NT2/D1 (cell line): ENCODE measurements around the gene AMIGO1.

Source experiments
- DNase-seq: peaks from one replicate; pipeline ENCODE4 v3.0.0-alpha.2; 2011; ENCODE audit warnings: low read depth, low spot score
- H3K27me3 ChIP-seq: 2 replicates; pipeline ENCODE4 v1.6.0; 2011; ENCODE audit warnings: mild to moderate bottlenecking; ENCODE audit not compliant: insufficient read length, insufficient read depth
- H3K36me3 ChIP-seq: 2 replicates; pipeline ENCODE4 v1.6.1; 2011; ENCODE audit warnings: mild to moderate bottlenecking, low read length, mixed read lengths; ENCODE audit not compliant: insufficient read depth, insufficient read length
- H3K4me1 ChIP-seq: 2 replicates; pipeline ENCODE4 v1.5.1; 2011; ENCODE audit not compliant: insufficient read depth, insufficient read length
- H3K4me3 ChIP-seq: 2 replicates; pipeline ENCODE4 v1.5.1; 2011; ENCODE audit warnings: low read depth; ENCODE audit not compliant: insufficient read length
- H3K9ac ChIP-seq: 2 replicates; pipeline ENCODE4 v1.6.0; 2011; ENCODE audit warnings: low read depth; ENCODE audit not compliant: insufficient read length
- H3K9me3 ChIP-seq: 2 replicates; pipeline ENCODE4 v1.5.1; 2011; ENCODE audit warnings: mild to moderate bottlenecking, low read length; ENCODE audit not compliant: insufficient read depth
- SUZ12 ChIP-seq: IDR thresholded peaks from 2 replicates; pipeline ENCODE4 v1.6.1; 2011; ENCODE audit not compliant: insufficient read length, insufficient read depth; ENCODE audit errors: extremely low read depth
- YY1 ChIP-seq: IDR thresholded peaks from 2 replicates; pipeline ENCODE4 v1.6.1; 2011; ENCODE audit not compliant: insufficient read length, insufficient read depth
- ZNF274 ChIP-seq: IDR thresholded peaks from 2 replicates; pipeline ENCODE4 v1.6.1; 2011; ENCODE audit warnings: mild to moderate bottlenecking, low read depth, low read length

AMIGO1 gene

GRCh38 chr1:109509176-109510134, at the start of gene AMIGO1:
Gene AMIGO1 (minus strand): TSS chr1:109509727. CDS start chr1:109508912, 815 bp downstream.
- H3K9me3 ChIP-seq: no peaks in the 10 kb centered on the region
- TF ChIP-seq ZNF274 (no peak), YY1 (no peak), SUZ12 (no peak)
- H3K27me3 ChIP-seq: peaks cover 52% of the 10 kb centered on the region
- peaks cover 3% of the 10 kb centered on the region for H3K4me1 ChIP-seq
- peak within 1 kb of the TSS; percentile 71 for H3K9ac ChIP-seq
- peak within 1 kb of the TSS; percentile 70 for H3K4me3 ChIP-seq
- no peaks in the 10 kb centered on the region for H3K36me3 ChIP-seq
- no peak for DNase-seq

- Histone ChIP-seq H3K36me3 (peaks cover 7% of the 10 kb centered on the region), H3K4me1 (no peaks in the 10 kb centered on the region), H3K27me3 (no peaks in the 10 kb centered on the region), H3K9me3 (no peaks in the 10 kb centered on the region), H3K9ac (no peak overlapping the region), H3K4me3 (no peak overlapping the region)
- TF ChIP-seq YY1: no peak
- TF ChIP-seq ZNF274: no peak
- no peak for TF ChIP-seq SUZ12
- DNase-seq: no peak
These were observed 48.0 kb upstream of the AMIGO1 start for GRCh38 chr1:109557520-109557919.

GRCh38 chr1:109556563-109556962, 47.0 kb upstream of the AMIGO1 start:
- H3K4me3 ChIP-seq: no peak overlapping the region
- peaks cover 7% of the 10 kb centered on the region for H3K36me3 ChIP-seq
- DNase-seq: no peak
- no peaks in the 10 kb centered on the region for H3K4me1 ChIP-seq
- no peaks in the 10 kb centered on the region for H3K9me3 ChIP-seq
- no peaks in the 10 kb centered on the region for H3K27me3 ChIP-seq
- TF ChIP-seq YY1 (no peak), SUZ12 (no peak), ZNF274 (no peak)
- H3K9ac ChIP-seq: no peak overlapping the region

DNA sequence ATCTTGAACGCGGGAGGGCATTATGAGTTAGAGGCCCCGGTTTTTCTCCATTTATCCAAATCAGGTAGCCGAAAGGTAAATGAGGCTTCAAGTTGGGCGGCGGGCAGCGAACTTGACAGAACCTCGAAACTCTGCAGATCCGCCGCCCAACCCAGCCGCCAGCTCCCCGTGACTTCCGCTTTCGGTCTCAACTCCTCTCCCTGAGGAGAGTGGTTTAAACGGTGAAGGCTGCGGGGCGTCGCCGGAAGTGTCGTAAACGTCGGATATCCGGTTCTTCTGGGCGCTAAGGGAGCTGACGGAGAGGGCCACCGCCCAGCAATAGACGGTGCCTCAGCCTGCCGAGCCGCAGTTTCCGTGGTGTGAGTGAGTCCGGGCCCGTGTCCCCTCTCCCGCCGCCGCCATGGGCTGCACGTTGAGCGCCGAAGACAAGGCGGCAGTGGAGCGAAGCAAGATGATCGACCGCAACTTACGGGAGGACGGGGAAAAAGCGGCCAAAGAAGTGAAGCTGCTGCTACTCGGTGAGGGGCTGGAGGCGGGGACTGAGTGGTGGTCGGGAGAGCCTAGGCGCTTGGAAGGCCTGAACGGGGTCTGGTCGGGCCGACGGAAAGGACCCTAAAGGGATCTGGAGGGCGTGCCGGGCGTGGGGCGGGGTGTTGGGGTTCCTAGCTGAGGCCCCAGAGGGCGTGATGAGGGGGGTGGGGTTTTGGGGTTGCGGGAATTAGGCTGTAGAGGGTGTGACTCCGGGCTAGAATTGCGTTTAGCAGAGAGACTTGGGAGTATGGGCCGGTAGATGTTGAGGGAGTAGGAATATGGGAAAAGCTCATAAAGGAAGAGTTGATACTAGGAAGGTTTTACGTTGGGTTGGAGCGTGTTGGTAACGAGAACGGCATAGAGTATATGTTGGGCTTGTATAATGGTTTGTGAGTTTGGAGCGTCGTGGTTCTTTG, 39.1 kb upstream of the AMIGO1 start, which contains the start of gene GNAI3:
Gene GNAI3, plus strand, starts transcription at position 295 of the 947 bp plus-strand sequence. Its CDS starts 106 bp downstream, at position 401.
- Histone ChIP-seq H3K9ac (peak within 1 kb of the TSS; percentile 98), H3K27me3 (no peaks in the 10 kb centered on the region), H3K4me3 (peak within 1 kb of the TSS; percentile 89), H3K9me3 (no peaks in the 10 kb centered on the region), H3K36me3 (peaks cover 3% of the 10 kb centered on the region), H3K4me1 (peaks cover 5% of the 10 kb centered on the region)
- TF ChIP-seq SUZ12 (no peak), ZNF274 (no peak), YY1 (no peak)
- peak; percentile 93 for DNase-seq

- H3K27me3 ChIP-seq: no peaks in the 10 kb centered on the region
- peaks cover 5% of the 10 kb centered on the region for H3K4me1 ChIP-seq
- TF ChIP-seq ZNF274: no peak
- no peak for TF ChIP-seq YY1
- TF ChIP-seq SUZ12: no peak
- H3K9ac ChIP-seq: peak overlapping the region; percentile 98
- H3K4me3 ChIP-seq: peak overlapping the region; percentile 89
- no peaks in the 10 kb centered on the region for H3K36me3 ChIP-seq
- DNase-seq: no peak
- no peaks in the 10 kb centered on the region for H3K9me3 ChIP-seq
These were observed 38.2 kb upstream of the AMIGO1 start for GRCh38 chr1:109547463-109548320.

DNA sequence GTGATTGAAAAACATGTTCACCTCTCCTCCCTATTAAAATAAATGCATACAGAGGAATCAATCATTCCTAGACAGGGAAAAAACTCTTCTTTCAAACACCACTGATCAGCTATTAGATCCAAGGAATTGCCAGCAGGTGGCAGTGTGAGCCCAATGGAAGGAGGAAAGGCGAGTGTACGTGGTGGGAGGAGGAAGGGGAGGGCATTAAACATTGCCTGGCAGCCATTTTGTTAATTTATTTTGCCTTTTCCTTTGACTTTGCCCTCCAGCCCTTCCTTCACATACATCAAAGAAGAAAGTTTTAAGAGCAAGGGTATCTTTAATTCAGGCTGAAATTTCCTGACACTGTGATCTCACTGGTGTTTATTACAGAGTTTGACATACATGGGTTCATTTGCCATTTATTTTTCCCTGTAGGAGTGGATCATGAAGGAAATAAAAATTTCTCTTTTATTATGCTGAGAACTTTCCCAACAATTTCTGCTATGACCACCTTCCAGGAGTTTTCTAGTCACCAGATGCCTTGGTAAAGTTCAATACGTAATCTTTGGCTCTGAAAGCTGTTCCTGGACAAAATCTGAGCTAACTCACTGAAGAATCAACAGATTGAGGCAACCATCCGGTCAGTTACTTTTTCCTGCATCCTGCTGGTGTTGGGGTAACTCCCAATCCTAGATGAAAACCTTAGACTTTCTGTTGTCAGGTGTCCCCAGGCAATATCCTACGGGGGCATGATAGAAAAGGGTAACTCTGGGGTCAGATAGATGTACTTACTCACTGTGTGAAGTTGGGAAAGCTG, 37.0 kb upstream of the AMIGO1 start:
- TF ChIP-seq YY1: peak; percentile 83
- no peak for TF ChIP-seq SUZ12

More for the DNA sequence above, 37.0 kb upstream of the AMIGO1 start:
- DNase-seq: peak; percentile 86
- no peaks in the 10 kb centered on the region for H3K9me3 ChIP-seq
- no peak overlapping the region for H3K4me3 ChIP-seq
- H3K36me3 ChIP-seq: no peaks in the 10 kb centered on the region
- peak overlapping the region; percentile 24 for H3K9ac ChIP-seq
- no peaks in the 10 kb centered on the region for H3K27me3 ChIP-seq
- H3K4me1 ChIP-seq: peaks cover 5% of the 10 kb centered on the region
